HepG2 (cell line): ENCODE results near the gene GPS1. TPM values are rescaled to one million over a fixed set of nuclear protein-coding genes. Genes with fewer than 3 reads are reported as not detected.

Experiments used
- ATAC-seq: fragments of 200-7000 bp; cut with Tn5 transposase; 3 replicates; pipeline ENCODE4 v1.9.1; 2020; ENCODE audit warnings: mild to moderate bottlenecking, moderate library complexity
- BruUV-seq: library from RNA; stranded (reverse); fragments of 400-500 nt; replicated peaks from 2 replicates; lab custom pipeline; 2021; lab: Mats Ljungman, UMichigan
- CTCF ChIA-PET: fragments of 300-600 bp; formaldehyde crosslinking; extraction: SDS; loops from one replicate; lab custom pipeline; 2021; ENCODE audit warnings: low total read pairs, inconsistent platforms, low intra/inter-chr PET ratio; lab: Yijun Ruan, JAX
- POLR2A ChIA-PET: fragments of 350-600 bp; sonication (Branson Sonifier 250); formaldehyde crosslinking; loops from one replicate; lab custom pipeline; 2020; ENCODE audit warnings: antibody characterized with exemption, inconsistent platforms; lab: Yijun Ruan, JAX
- DNase-seq: peaks from one replicate; pipeline ENCODE4 v3.0.0-alpha.2; 2015; ENCODE audit warnings: low spot score
- FAIRE-seq: peaks from 3 replicates; lab custom pipeline; 2011; peaks lifted over from hg19 to GRCh38; lab: Jason Lieb, UNC
- H2AFZ ChIP-seq: one replicate; pipeline ENCODE4 v1.6.1; 2011; ENCODE audit warnings: low read length, inconsistent platforms
- H3K27ac ChIP-seq: fragments of 300-600 bp; 3 replicates; pipeline ENCODE4 v1.8.0; 2011; ENCODE audit warnings: mixed run types, mild to moderate bottlenecking, mixed read lengths, low read length, inconsistent platforms; ENCODE audit not compliant: insufficient read depth; ENCODE audit errors: extremely low read length
- H3K27me3 ChIP-seq, 2 experiments: fragments of 200-600 bp in 1 of 2; 2 replicates in 1 of 2; 3 replicates in 1 of 2; pipeline versions ENCODE4 v1.6.0 to v1.8.0; 2011; ENCODE audit warnings: low read length in 2 of 2, mild to moderate bottlenecking in 2 of 2, moderate library complexity in 2 of 2, inconsistent platforms in 1 of 2; ENCODE audit not compliant: insufficient read depth in 2 of 2, control insufficient read depth in 1 of 2
- H3K36me3 ChIP-seq, 2 experiments: fragments of 200-600 bp in 1 of 2; replicated peaks in 1 of 2; 2 replicates in 1 of 2; 3 replicates in 1 of 2; pipeline versions ENCODE4 v1.5.1 to v1.8.0; 2011; ENCODE audit warnings: low read length in 2 of 2, inconsistent platforms in 1 of 2; ENCODE audit not compliant: insufficient read depth in 2 of 2, control insufficient read depth in 1 of 2
- H3K4me1 ChIP-seq: 2 replicates; pipeline ENCODE4 v1.5.1; 2012; ENCODE audit warnings: low read length, inconsistent platforms; ENCODE audit not compliant: insufficient read depth
- H3K4me2 ChIP-seq: 2 replicates; pipeline ENCODE4 v1.6.0; 2011; ENCODE audit warnings: low read depth, low read length, inconsistent platforms
- H3K4me3 ChIP-seq, 3 experiments: fragments of 200-600 bp in 1 of 3; sonication (generic), shearing (Covaris generic) in 1 of 3; replicated peaks in 1 of 3; 2 replicates each; pipeline ENCODE4 v1.5.1; 2011 to 2016; ENCODE audit warnings: low read length in 3 of 3, inconsistent platforms in 2 of 3, low read depth in 2 of 3, mild to moderate bottlenecking in 2 of 3, control low read depth in 1 of 3, mixed read lengths in 1 of 3; ENCODE audit not compliant: insufficient read depth in 1 of 3
- H3K79me2 ChIP-seq: one replicate; pipeline ENCODE4 v1.6.1; 2011; ENCODE audit warnings: low read length, inconsistent platforms; ENCODE audit not compliant: insufficient read depth
- H3K9ac ChIP-seq: 2 replicates; pipeline ENCODE4 v1.6.0; 2011; ENCODE audit warnings: mild to moderate bottlenecking, low read depth, low read length, inconsistent platforms; ENCODE audit not compliant: insufficient read depth
- H3K9me3 ChIP-seq: 2 replicates; pipeline ENCODE4 v1.5.1; 2012; ENCODE audit warnings: mild to moderate bottlenecking, low read length
- H4K20me1 ChIP-seq: 2 replicates; pipeline ENCODE4 v1.6.0; 2011; ENCODE audit warnings: inconsistent platforms, mild to moderate bottlenecking, low read length, moderate library complexity; ENCODE audit not compliant: insufficient read depth
- AGO2 ChIP-seq: fragments of 200-400 bp; formaldehyde crosslinking; optimal IDR thresholded peaks from 2 replicates; pipeline ENCODE3; 2017; ENCODE audit warnings: mild to moderate bottlenecking, low read depth, low read length, moderate library complexity
- AKAP8 ChIP-seq: sonication (generic); formaldehyde crosslinking; IDR thresholded peaks from 2 replicates; pipeline ENCODE4 v1.5.1; 2020; ENCODE audit warnings: mild to moderate bottlenecking, missing genetic modification reagents
- HDAC2 ChIP-seq: sonication (generic); formaldehyde crosslinking; IDR thresholded peaks from 2 replicates; pipeline ENCODE4 v1.4.0; 2020; ENCODE audit warnings: missing genetic modification reagents
- HOXA5 ChIP-seq: sonication (generic); formaldehyde crosslinking; IDR thresholded peaks from 2 replicates; pipeline ENCODE4 v1.4.0; 2020; ENCODE audit warnings: missing genetic modification reagents
- JUNB ChIP-seq: sonication (generic); formaldehyde crosslinking; IDR thresholded peaks from 2 replicates; pipeline ENCODE4 v1.8.0; 2022; ENCODE audit warnings: missing genetic modification reagents, mild to moderate bottlenecking, borderline replicate concordance
- POLR2AphosphoS5 ChIP-seq: IDR thresholded peaks from 2 replicates; pipeline ENCODE4 v1.6.1; 2012; ENCODE audit warnings: low read depth, low read length
- POLR2G ChIP-seq: fragments of 200-400 bp; formaldehyde crosslinking; IDR thresholded peaks from 2 replicates; pipeline ENCODE4 v1.6.1; 2018; ENCODE audit warnings: mild to moderate bottlenecking, low read depth, low read length, moderate library complexity
- RBFOX2 ChIP-seq: fragments of 200-400 bp; formaldehyde crosslinking; IDR thresholded peaks from 2 replicates; pipeline ENCODE4 v1.6.1; 2017; ENCODE audit warnings: low read depth, mild to moderate bottlenecking, low read length
- ZC3H13 ChIP-seq: sonication (generic); formaldehyde crosslinking; IDR thresholded peaks from 2 replicates; pipeline ENCODE4 v1.8.1; 2023; ENCODE audit warnings: mild to moderate bottlenecking, missing genetic modification reagents, moderate library complexity
- ZNF451 ChIP-seq: sonication (generic); formaldehyde crosslinking; IDR thresholded peaks from 2 replicates; pipeline ENCODE4 v1.5.0; 2020; ENCODE audit warnings: mild to moderate bottlenecking, missing genetic modification reagents
- ZNF549 ChIP-seq: sonication (generic); formaldehyde crosslinking; IDR thresholded peaks from 2 replicates; pipeline ENCODE4 v1.5.0; 2020; ENCODE audit warnings: missing genetic modification reagents
- WGBS: methylation state at CpG from one replicate; pipeline ENCODE4 v1.1.6; 2017; ENCODE audit warnings: low lambda C conversion rate; 5-methylcytosine and 5-hydroxymethylcytosine counted together
- in situ Hi-C: cut with HindIII; loops from 2 replicates; pipeline ENCODE4 v1.10.0; 2017; ENCODE audit warnings: low pct_unique_long_range_greater_than_20kb; ENCODE audit not compliant: extremely low pct_ligation_motif_present
- intact Hi-C: fragments of 100-400 bp; cut with micrococcal nuclease; formaldehyde crosslinking; loops from one replicate; pipeline ENCODE4 v1.10.0; 2022; ENCODE audit not compliant: unreplicated experiment
- polyA plus RNA-seq, 8 experiments: library from polyadenylated mRNA; depleted of rRNA in 3 of 8; stranded (reverse) in 7 of 8; unstranded in 1 of 8; fragments of >200 nt; fragmentation: Illumina TruSeq in 4 of 8; extraction: Trizol in 4 of 8; gene quantifications; 2 replicates each; pipeline versions ENCODE4 v1.2.1 to v1.2.3, GENCODE V29; 2011 to 2016; ENCODE audit warnings: low read depth in 4 of 8, missing spikeins in 1 of 8, mixed read lengths in 1 of 8; ENCODE audit not compliant: insufficient read depth in 1 of 8
- total RNA-seq, 5 experiments: library from RNA; depleted of rRNA; stranded (reverse); fragments of >200 nt; fragmentation: Illumina TruSeq; extraction: Trizol; gene quantifications; 2 replicates each; pipeline ENCODE4 v1.2.3, GENCODE V29; 2016; ENCODE audit warnings: low read depth in 1 of 5
- TF ChIP-seq, protein P1 (sequence below): sonication (generic); formaldehyde crosslinking; IDR thresholded peaks from 2 replicates; pipeline ENCODE4 v1.5.0; 2020; ENCODE audit warnings: mild to moderate bottlenecking, missing genetic modification reagents, borderline replicate concordance

Gene GPS1
- total and polyA plus RNA-seq, 2 of the 13 experiments (the other 11 are each of a cell fraction or from before 2014, with no cell fraction given): 124 to 128 TPM

DNA sequence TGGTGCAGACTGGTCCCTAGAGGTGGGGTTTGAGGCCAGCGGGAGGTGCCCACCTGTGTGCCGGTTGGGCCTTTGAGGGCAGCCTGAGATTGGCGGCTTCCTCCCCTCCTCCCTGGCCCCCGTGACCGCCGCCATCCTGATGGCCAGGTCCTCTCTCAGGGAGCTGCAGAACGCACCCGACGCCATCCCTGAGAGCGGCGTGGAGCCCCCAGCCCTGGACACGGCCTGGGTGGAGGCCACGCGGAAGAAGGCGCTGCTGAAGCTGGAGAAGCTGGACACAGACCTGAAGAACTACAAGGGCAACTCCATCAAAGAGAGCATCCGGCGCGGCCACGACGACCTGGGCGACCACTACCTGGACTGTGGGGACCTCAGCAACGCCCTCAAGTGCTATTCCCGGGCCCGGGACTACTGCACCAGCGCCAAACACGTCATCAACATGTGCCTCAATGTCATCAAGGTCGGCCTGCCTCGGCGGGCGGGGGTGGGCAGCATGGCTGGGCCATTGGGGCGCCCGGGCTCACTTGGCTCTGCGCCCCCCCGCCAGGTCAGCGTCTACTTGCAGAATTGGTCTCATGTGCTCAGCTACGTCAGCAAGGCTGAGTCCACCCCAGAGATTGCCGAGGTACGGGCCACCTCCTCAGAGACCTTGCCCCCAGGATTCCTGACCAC, 2.8 kb downstream of the GPS1 start (continued):
- TF ChIP-seq HOXA5 (CRISPR knock-in tag) (no peak), RBFOX2 (peak; percentile 59), JUNB (no peak)

DNA sequence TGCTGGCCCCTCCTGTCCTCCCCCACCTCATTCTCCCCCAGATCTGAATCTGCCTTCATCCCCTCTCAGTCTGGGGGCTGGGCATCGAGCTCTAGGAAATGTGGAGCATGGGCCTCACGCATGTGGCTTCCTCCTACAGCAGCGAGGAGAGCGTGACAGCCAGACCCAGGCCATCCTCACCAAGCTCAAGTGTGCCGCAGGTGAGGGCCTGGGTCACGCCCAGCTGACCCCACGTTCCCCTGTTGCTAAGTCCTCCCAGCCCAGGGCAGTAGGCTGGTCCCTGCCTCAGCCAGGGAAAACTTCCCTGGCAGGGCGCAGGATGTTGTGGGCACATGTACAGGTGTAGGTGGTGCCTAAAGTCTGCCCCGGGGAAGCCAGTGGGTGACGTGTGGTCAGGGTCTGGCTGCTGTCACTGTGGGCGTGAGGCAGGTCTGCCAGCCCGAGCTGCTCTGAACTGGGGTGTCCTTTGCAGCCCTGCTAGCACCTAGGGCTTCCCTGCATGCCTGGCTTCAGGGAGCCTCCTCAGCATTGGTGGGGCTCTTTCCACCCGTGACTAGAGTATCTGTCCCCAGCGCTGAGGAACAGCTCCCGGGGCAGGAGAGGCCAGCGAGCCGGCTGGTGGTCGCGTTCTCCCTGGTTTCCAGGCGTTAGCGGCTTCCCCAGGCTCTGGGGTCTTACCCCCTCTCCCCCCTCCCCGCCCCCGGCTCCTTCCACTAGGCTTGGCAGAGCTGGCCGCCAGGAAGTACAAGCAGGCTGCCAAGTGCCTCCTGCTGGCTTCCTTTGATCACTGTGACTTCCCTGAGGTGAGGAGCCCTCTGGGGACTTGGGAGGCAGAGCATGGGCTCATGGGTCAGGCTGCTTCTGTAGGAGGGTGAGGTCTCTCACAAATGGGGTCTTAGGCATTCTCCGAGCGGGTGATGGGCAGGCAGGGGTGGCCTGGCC, 3.6 kb downstream of the GPS1 start:
- Histone ChIP-seq H3K4me3 (no peak overlapping the region), H3K4me2 (no peak overlapping the region), H3K27ac (peak overlapping the region; percentile 91), H4K20me1 (no peaks in the 10 kb centered on the region; the same call in 1 of the 2 replicates), H2AFZ (no peak overlapping the region), H3K9ac (no peak overlapping the region), H3K27me3 (no peaks in the 10 kb centered on the region; a peak in 2 of 5 replicates), H3K9me3 (no peaks in the 10 kb centered on the region), H3K36me3 (peaks cover 31 to 47% of the 10 kb centered on the region in 2 experiments), H3K79me2 (peaks cover 26% of the 10 kb centered on the region), H3K4me1 (peaks cover 52% of the 10 kb centered on the region)
- peak; percentile 29; the same call in 1 of the 2 replicates for TF ChIP-seq POLR2AphosphoS5
- TF ChIP-seq ZNF451 (CRISPR knock-in tag): 0 out of 2 replicates have a peak, but pooled peaks have one; percentile 51
- 0 out of 2 replicates have a peak, but pooled peaks have one; percentile 38 for TF ChIP-seq AKAP8 (CRISPR knock-in tag)
- TF ChIP-seq AGO2: peak; percentile 83
- TF ChIP-seq, protein P1, sequence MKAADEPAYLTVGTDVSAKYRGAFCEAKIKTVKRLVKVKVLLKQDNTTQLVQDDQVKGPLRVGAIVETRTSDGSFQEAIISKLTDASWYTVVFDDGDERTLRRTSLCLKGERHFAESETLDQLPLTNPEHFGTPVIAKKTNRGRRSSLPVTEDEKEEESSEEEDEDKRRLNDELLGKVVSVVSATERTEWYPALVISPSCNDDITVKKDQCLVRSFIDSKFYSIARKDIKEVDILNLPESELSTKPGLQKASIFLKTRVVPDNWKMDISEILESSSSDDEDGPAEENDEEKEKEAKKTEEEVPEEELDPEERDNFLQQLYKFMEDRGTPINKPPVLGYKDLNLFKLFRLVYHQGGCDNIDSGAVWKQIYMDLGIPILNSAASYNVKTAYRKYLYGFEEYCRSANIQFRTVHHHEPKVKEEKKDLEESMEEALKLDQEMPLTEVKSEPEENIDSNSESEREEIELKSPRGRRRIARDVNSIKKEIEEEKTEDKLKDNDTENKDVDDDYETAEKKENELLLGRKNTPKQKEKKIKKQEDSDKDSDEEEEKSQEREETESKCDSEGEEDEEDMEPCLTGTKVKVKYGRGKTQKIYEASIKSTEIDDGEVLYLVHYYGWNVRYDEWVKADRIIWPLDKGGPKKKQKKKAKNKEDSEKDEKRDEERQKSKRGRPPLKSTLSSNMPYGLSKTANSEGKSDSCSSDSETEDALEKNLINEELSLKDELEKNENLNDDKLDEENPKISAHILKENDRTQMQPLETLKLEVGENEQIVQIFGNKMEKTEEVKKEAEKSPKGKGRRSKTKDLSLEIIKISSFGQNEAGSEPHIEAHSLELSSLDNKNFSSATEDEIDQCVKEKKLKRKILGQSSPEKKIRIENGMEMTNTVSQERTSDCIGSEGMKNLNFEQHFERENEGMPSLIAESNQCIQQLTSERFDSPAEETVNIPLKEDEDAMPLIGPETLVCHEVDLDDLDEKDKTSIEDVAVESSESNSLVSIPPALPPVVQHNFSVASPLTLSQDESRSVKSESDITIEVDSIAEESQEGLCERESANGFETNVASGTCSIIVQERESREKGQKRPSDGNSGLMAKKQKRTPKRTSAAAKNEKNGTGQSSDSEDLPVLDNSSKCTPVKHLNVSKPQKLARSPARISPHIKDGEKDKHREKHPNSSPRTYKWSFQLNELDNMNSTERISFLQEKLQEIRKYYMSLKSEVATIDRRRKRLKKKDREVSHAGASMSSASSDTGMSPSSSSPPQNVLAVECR (CRISPR knock-in tag): 0 out of 2 replicates have a peak, but pooled peaks have one; percentile 34
- 0 out of 2 replicates have a peak, but pooled peaks have one; percentile 7 for TF ChIP-seq ZC3H13
- TF ChIP-seq POLR2G: peak; percentile 50
- no peak for TF ChIP-seq ZNF549 (CRISPR knock-in tag)
- TF ChIP-seq HDAC2 (CRISPR knock-in tag): no peak
- BruUV-seq: no TSS peak
- intact Hi-C loops (no loop called here), in situ Hi-C loops (no loop called here)
- ChIA-PET POLR2A (interaction anchor here (1.6 to 3.1 kb wide), 3 partner anchors 8 to 18 kb away, joined by 3 to 28 read pairs (median 14); partner anchors contain the start of genes DCXR and DUS1L), CTCF (no interaction called here)
- no peak for DNase-seq
- 92% methylated on average over 19 of the region's 26 CpGs for WGBS
- no peak for FAIRE-seq
- ATAC-seq: no peak
